Endothelial cell of umbilical vein (primary cell): ENCODE data around the gene ARNT2. TPM values are rescaled to one million over a fixed set of nuclear protein-coding genes. Genes with fewer than 3 reads are reported as not detected.

Source experiments
- BruUV-seq: library from RNA; stranded (reverse); fragments of 400-500 nt; replicated peaks from 2 replicates; lab custom pipeline; 2021; lab: Mats Ljungman, UMichigan
- CTCF ChIA-PET: fragments of 300-600, 350-600 bp; sonication (Branson Sonifier 250); formaldehyde crosslinking; loops from one replicate; lab custom pipeline; 2021; ENCODE audit warnings: antibody characterized with exemption, inconsistent platforms; lab: Charles Lee
- POLR2A ChIA-PET: fragments of 300-600, 350-600 bp; sonication (Branson Sonifier 250); formaldehyde crosslinking; loops from one replicate; lab custom pipeline; 2021; ENCODE audit warnings: antibody characterized with exemption, inconsistent platforms; lab: Charles Lee
- DNase-seq: peaks from one replicate; pipeline ENCODE4 v3.0.0-alpha.2; 2011; ENCODE audit warnings: low read depth, low spot score
- FAIRE-seq: peaks from 2 replicates; lab custom pipeline; 2011; peaks lifted over from hg19 to GRCh38; lab: Jason Lieb, UNC
- H2AFZ ChIP-seq: 2 replicates; pipeline ENCODE4 v1.6.0; 2012; ENCODE audit warnings: low read depth, low read length, control low read depth, inconsistent platforms
- H3K27ac ChIP-seq: 2 replicates; pipeline ENCODE4 v1.5.1; 2011; ENCODE audit warnings: low read depth, mild to moderate bottlenecking, control low read depth, low read length, moderate library complexity; ENCODE audit not compliant: insufficient read depth
- H3K27me3 ChIP-seq, 2 experiments: 2 replicates each; pipeline versions ENCODE4 v1.6.0 to v1.6.1; 2011; ENCODE audit warnings: low read length in 2 of 2, mixed read lengths in 1 of 2; ENCODE audit not compliant: control insufficient read depth in 2 of 2, insufficient read depth in 2 of 2
- H3K36me3 ChIP-seq, 2 experiments: 2 replicates in 1 of 2; 3 replicates in 1 of 2; pipeline ENCODE4 v1.5.1; 2011; ENCODE audit warnings: low read length in 2 of 2, mild to moderate bottlenecking in 1 of 2, moderate library complexity in 1 of 2; ENCODE audit not compliant: control insufficient read depth in 2 of 2, insufficient read depth in 2 of 2; ENCODE audit errors: extremely low read depth in 1 of 2
- H3K4me1 ChIP-seq: 3 replicates; pipeline ENCODE4 v1.5.1; 2011; ENCODE audit warnings: mild to moderate bottlenecking, low read length; ENCODE audit not compliant: control insufficient read depth, insufficient read depth; ENCODE audit errors: extremely low read depth
- H3K4me2 ChIP-seq: 2 replicates; pipeline ENCODE4 v1.6.1; 2011; ENCODE audit warnings: low read length, control low read depth, mixed read lengths; ENCODE audit not compliant: insufficient read depth
- H3K4me3 ChIP-seq, 3 experiments: fragments of 200-600 bp in 1 of 3; sonication (generic), shearing (Covaris generic) in 1 of 3; replicated peaks in 1 of 3; 2 replicates each; pipeline ENCODE4 v1.5.1; 2011 to 2016; ENCODE audit warnings: control low read depth in 3 of 3, low read length in 3 of 3, mild to moderate bottlenecking in 2 of 3, inconsistent platforms in 1 of 3, low read depth in 1 of 3, moderate library complexity in 1 of 3; ENCODE audit not compliant: insufficient read depth in 1 of 3
- H3K79me2 ChIP-seq: 2 replicates; pipeline ENCODE4 v1.6.0; 2012; ENCODE audit warnings: low read length, inconsistent platforms; ENCODE audit not compliant: control insufficient read depth, insufficient read depth
- H3K9ac ChIP-seq: replicated peaks from 2 replicates; pipeline ENCODE3; 2011; ENCODE audit warnings: low read length, control low read depth; ENCODE audit not compliant: insufficient read depth; ENCODE audit errors: extremely low read depth
- H3K9me1 ChIP-seq: replicated peaks from 3 replicates; pipeline ENCODE4 v1.6.0; 2011; ENCODE audit warnings: mild to moderate bottlenecking, low read length; ENCODE audit not compliant: control insufficient read depth, insufficient read depth; ENCODE audit errors: extremely low read depth
- H3K9me3 ChIP-seq: replicated peaks from 2 replicates; pipeline ENCODE4 v1.5.1; 2012; ENCODE audit warnings: low read length, inconsistent platforms; ENCODE audit not compliant: control insufficient read depth, insufficient read depth
- H4K20me1 ChIP-seq: replicated peaks from 2 replicates; pipeline ENCODE3; 2011; ENCODE audit warnings: mild to moderate bottlenecking, low read length; ENCODE audit not compliant: control insufficient read depth, insufficient read depth; ENCODE audit errors: extremely low read depth
- EZH2 ChIP-seq: IDR thresholded peaks from 2 replicates; pipeline ENCODE4 v1.6.1; 2012; ENCODE audit warnings: borderline replicate concordance, low read depth, mild to moderate bottlenecking, moderate library complexity, low read length, inconsistent platforms; ENCODE audit not compliant: severe bottlenecking
- FOS ChIP-seq: IDR thresholded peaks from 2 replicates; pipeline ENCODE4 v1.6.1; 2011; ENCODE audit warnings: mild to moderate bottlenecking, low read length, moderate library complexity, borderline replicate concordance; ENCODE audit not compliant: insufficient read depth
- GATA2 ChIP-seq: IDR thresholded peaks from 2 replicates; pipeline ENCODE4 v1.7.0; 2011; ENCODE audit warnings: low read depth, mild to moderate bottlenecking, moderate library complexity, mixed read lengths, low read length; ENCODE audit not compliant: insufficient read length, insufficient read depth
- JUN ChIP-seq: IDR thresholded peaks from 2 replicates; pipeline ENCODE4 v1.6.1; 2011; ENCODE audit warnings: borderline replicate concordance, low read depth; ENCODE audit not compliant: insufficient read length, insufficient read depth
- MYC ChIP-seq: IDR thresholded peaks from one replicate; pipeline ENCODE4 v1.6.1; 2011; ENCODE audit warnings: mild to moderate bottlenecking, low read depth, low read length
- POLR2A ChIP-seq: IDR thresholded peaks from 2 replicates; pipeline ENCODE4 v1.6.1; 2012; ENCODE audit warnings: low read depth, mild to moderate bottlenecking, control low read depth, low read length
- POLR2AphosphoS5 ChIP-seq: IDR thresholded peaks from 2 replicates; pipeline ENCODE4 v1.6.1; 2012; ENCODE audit warnings: low read depth, mild to moderate bottlenecking, control low read depth, low read length, moderate library complexity; ENCODE audit not compliant: insufficient read depth
- dilution Hi-C: fragments of 300-500 bp; cut with MboI; formaldehyde crosslinking; loops from one replicate; pipeline ENCODE4 v1.15.0; 2019; ENCODE audit warnings: low sequenced_read_pairs; ENCODE audit not compliant: extremely low pct_ligation_motif_present
- intact Hi-C: fragments of 100-400 bp; cut with micrococcal nuclease; formaldehyde crosslinking; loops from one replicate; pipeline ENCODE4 v1.10.0; 2022
- polyA plus RNA-seq, 4 experiments: library from polyadenylated mRNA; depleted of rRNA in 3 of 4; stranded (reverse) in 3 of 4; unstranded in 1 of 4; fragments of >200 nt; gene quantifications; 2 replicates each; pipeline versions ENCODE4 v1.2.1 to v1.2.3, GENCODE V29; 2011 to 2012; ENCODE audit warnings: missing spikeins in 1 of 4
- total RNA-seq: library from RNA; stranded (reverse); gene quantifications from 2 replicates; pipeline ENCODE4 v1.2.3, GENCODE V29; 2021
- TF ChIP-seq, protein P1 (sequence below): IDR thresholded peaks from 2 replicates; pipeline ENCODE4 v1.6.1; 2011; ENCODE audit not compliant: insufficient read depth, insufficient read length
- TF ChIP-seq, protein P2 (sequence below), 2 donors: IDR thresholded peaks; 1 replicate in 1 of 2; 2 replicates in 1 of 2; pipeline ENCODE4 v1.5.1; 2011; ENCODE audit warnings: low read length in 2 of 2, mild to moderate bottlenecking in 2 of 2, moderate library complexity in 2 of 2, control low read depth in 1 of 2, inconsistent platforms in 1 of 2, low read depth in 1 of 2; ENCODE audit not compliant: insufficient read depth in 1 of 2; ENCODE audit errors: extremely low read depth in 1 of 2

ARNT2 gene
- total and polyA plus RNA-seq, 2 donors (not counting 3 experiments of a cell fraction or from before 2014, with no cell fraction given), result 0.03 to 0.20 TPM

DNA sequence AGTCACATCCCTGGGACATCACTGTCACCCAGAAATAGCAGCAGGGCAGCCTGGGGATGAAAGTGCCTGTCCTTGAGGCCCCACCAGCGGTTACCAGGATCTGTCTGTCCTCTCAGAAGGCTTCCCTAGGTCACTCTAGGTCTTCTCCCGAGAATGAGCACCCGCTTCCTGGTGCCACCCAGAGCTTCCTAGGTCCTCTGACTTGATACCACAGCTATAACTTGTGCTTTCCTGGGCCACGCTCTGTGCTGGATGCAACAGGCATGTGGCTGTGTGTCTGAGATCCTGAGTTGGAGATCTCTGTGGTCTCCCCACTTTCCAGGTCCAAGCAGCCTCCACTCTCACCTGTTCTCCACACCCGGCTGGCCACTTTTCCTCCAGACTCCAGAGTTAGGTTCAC, 25.8 kb downstream of the ARNT2 start:
- no TSS peak for BruUV-seq
- TF ChIP-seq FOS (no peak), JUN (no peak), MYC (no peak), GATA2 (no peak), POLR2A (no peak), EZH2 (no peak), POLR2AphosphoS5 (no peak)
- TF ChIP-seq, protein P1, sequence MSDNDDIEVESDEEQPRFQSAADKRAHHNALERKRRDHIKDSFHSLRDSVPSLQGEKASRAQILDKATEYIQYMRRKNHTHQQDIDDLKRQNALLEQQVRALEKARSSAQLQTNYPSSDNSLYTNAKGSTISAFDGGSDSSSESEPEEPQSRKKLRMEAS, result no peak
- TF ChIP-seq, protein P2, sequence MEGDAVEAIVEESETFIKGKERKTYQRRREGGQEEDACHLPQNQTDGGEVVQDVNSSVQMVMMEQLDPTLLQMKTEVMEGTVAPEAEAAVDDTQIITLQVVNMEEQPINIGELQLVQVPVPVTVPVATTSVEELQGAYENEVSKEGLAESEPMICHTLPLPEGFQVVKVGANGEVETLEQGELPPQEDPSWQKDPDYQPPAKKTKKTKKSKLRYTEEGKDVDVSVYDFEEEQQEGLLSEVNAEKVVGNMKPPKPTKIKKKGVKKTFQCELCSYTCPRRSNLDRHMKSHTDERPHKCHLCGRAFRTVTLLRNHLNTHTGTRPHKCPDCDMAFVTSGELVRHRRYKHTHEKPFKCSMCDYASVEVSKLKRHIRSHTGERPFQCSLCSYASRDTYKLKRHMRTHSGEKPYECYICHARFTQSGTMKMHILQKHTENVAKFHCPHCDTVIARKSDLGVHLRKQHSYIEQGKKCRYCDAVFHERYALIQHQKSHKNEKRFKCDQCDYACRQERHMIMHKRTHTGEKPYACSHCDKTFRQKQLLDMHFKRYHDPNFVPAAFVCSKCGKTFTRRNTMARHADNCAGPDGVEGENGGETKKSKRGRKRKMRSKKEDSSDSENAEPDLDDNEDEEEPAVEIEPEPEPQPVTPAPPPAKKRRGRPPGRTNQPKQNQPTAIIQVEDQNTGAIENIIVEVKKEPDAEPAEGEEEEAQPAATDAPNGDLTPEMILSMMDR (IDR thresholded peaks at IDR 0.05; ENCODE audit: extremely low read depth in 1 of 2, insufficient read depth in 1 of 2, low read depth in 1 of 2, low read length in 2 of 2), result no peak
- no peaks in the 10 kb centered on the region for H3K36me3 ChIP-seq
- no peak overlapping the region for H3K9ac ChIP-seq
- DNase-seq (no peak), FAIRE-seq (no peak)
- H4K20me1 ChIP-seq, result no peaks in the 10 kb centered on the region
- intact Hi-C loops, result no loop called here
- H3K79me2 ChIP-seq, result no peaks in the 10 kb centered on the region
- no peaks in the 10 kb centered on the region for H3K4me1 ChIP-seq
- ChIA-PET CTCF (interaction anchor here (1.2 kb wide), 1 partner anchor 11 kb away, joined by 4 read pairs; no protein-coding TSS in a partner anchor), POLR2A (no interaction called here)
- H3K27me3 ChIP-seq, result no peaks in the 10 kb centered on the region
- H3K4me2 ChIP-seq, result no peak overlapping the region
- H3K27ac ChIP-seq, result no peak overlapping the region
- H3K4me3 ChIP-seq, result no peak overlapping the region
- H3K9me3 ChIP-seq, result no peaks in the 10 kb centered on the region
- dilution Hi-C loops, result no loop called here
- H3K9me1 ChIP-seq, result no peaks in the 10 kb centered on the region
- H2AFZ ChIP-seq, result no peak overlapping the region
